K562 (cell line): ENCODE results near the gene MAP1S.

Experiments used
- CC2D1A ChIP-seq: fragments of 450-650 bp; IDR thresholded peaks from 2 replicates; pipeline ENCODE4 v1.6.1; 2017; ENCODE audit warnings: mild to moderate bottlenecking
- CTCF ChIP-seq, 3 experiments: IDR thresholded peaks in 2 of 3; conservative IDR thresholded peaks in 1 of 3; 2 replicates each; pipeline ENCODE4 v1.5.1; 2011 to 2012; ENCODE audit warnings: low read length in 3 of 3, mild to moderate bottlenecking in 3 of 3, control low read depth in 2 of 3, improper control_type of control experiment in 1 of 3, inconsistent platforms in 1 of 3, low read depth in 1 of 3, mixed read lengths in 1 of 3, moderate library complexity in 1 of 3; ENCODE audit not compliant: insufficient read depth in 2 of 3
- E4F1 ChIP-seq: fragments of 250-450 bp; sonication (Bioruptor Pico); IDR thresholded peaks from 2 replicates; pipeline ENCODE4 v1.5.0; 2021; ENCODE audit warnings: mild to moderate bottlenecking, borderline replicate concordance
- EZH2 ChIP-seq: IDR thresholded peaks from 2 replicates; pipeline ENCODE4 v1.6.1; 2012; ENCODE audit warnings: low read depth, mild to moderate bottlenecking, inconsistent platforms, low read length, borderline replicate concordance
- MGA ChIP-seq: fragments of 450-650 bp; IDR thresholded peaks from 2 replicates; pipeline ENCODE4 v1.6.1; 2016; ENCODE audit warnings: mild to moderate bottlenecking, moderate library complexity
- MLX ChIP-seq, 2 experiments: fragments of 450-650 bp in 1 of 2; sonication (generic) in 1 of 2; formaldehyde crosslinking; conservative IDR thresholded peaks; 2 replicates each; pipeline versions ENCODE4 v1.4.0 to v1.8.1; 2020 to 2022; ENCODE audit warnings: mild to moderate bottlenecking in 1 of 2, missing genetic modification reagents in 1 of 2
- MTA3 ChIP-seq: fragments of 450-650 bp; formaldehyde crosslinking; IDR thresholded peaks from 2 replicates; pipeline ENCODE4 v1.6.1; 2017; ENCODE audit warnings: mild to moderate bottlenecking, borderline replicate concordance
- NCOA2 ChIP-seq, 2 experiments: fragments of 450-650 bp; IDR thresholded peaks; 2 replicates each; pipeline ENCODE4 v1.6.1; 2018; ENCODE audit warnings: mild to moderate bottlenecking in 2 of 2, moderate library complexity in 1 of 2; ENCODE audit not compliant: partially characterized antibody in 2 of 2
- NR2C2 ChIP-seq, 2 experiments: fragments of 200-800 bp in 1 of 2; sonication (Bioruptor generic) in 1 of 2; sonication (generic) in 1 of 2; formaldehyde crosslinking in 1 of 2; IDR thresholded peaks; 2 replicates each; pipeline versions ENCODE4 v1.6.1 to v1.8.0; 2016 to 2022; ENCODE audit warnings: mild to moderate bottlenecking in 1 of 2, missing compliant biosample characterization in 1 of 2, missing genetic modification characterization in 1 of 2, missing genetic modification reagents in 1 of 2
- RBM25 ChIP-seq: fragments of 200-400 bp; formaldehyde crosslinking; IDR thresholded peaks from 2 replicates; pipeline ENCODE4 v1.6.1; 2018; ENCODE audit warnings: low read length, low read depth, moderate library complexity; ENCODE audit not compliant: severe bottlenecking
- YY1 ChIP-seq, 3 experiments: IDR thresholded peaks; 2 replicates each; pipeline ENCODE4 v1.6.1; 2011; ENCODE audit warnings: low read length in 2 of 3, mild to moderate bottlenecking in 2 of 3, moderate library complexity in 2 of 3, borderline replicate concordance in 1 of 3, control low read depth in 1 of 3, low read depth in 1 of 3; ENCODE audit not compliant: insufficient read depth in 3 of 3, insufficient replicate concordance in 2 of 3, control insufficient read depth in 1 of 3, insufficient read length in 1 of 3; ENCODE audit errors: extremely low read depth in 1 of 3
- ZNF239 ChIP-seq: fragments of 250-450 bp; sonication (Bioruptor Pico); IDR thresholded peaks from 2 replicates; pipeline ENCODE4 v1.4.0; 2020; ENCODE audit warnings: mild to moderate bottlenecking

- no peak for TF ChIP-seq NR2C2 (CRISPR knock-in tag; IDR thresholded peaks at IDR 0.05)
- TF ChIP-seq NR2C2 (tag; IDR thresholded peaks at IDR 0.05), result no peak
- no peak for TF ChIP-seq MGA
- no peak for TF ChIP-seq E4F1 (CRISPR knock-in tag)
- TF ChIP-seq EZH2, result no peak
- no peak for TF ChIP-seq MLX (CRISPR knock-in tag; conservative IDR thresholded peaks at IDR 0.05)
- TF ChIP-seq ZNF239, result no peak
- TF ChIP-seq MTA3, result no peak
- no peak for TF ChIP-seq YY1 (IDR thresholded peaks at IDR 0.05; ENCODE audit: borderline replicate concordance in 1 of 3, control insufficient read depth in 1 of 3, extremely low read depth in 1 of 3, insufficient read depth in 3 of 3, insufficient read length in 1 of 3, insufficient replicate concordance in 2 of 3, low read depth in 1 of 3, low read length in 2 of 3)
- no peak for TF ChIP-seq CTCF (IDR thresholded peaks at IDR 0.05 in 2 of 3, conservative IDR thresholded peaks at IDR 0.05 in 1 of 3; ENCODE audit: insufficient read depth in 2 of 3, low read depth in 1 of 3, low read length in 3 of 3)
- TF ChIP-seq CC2D1A, result no peak
- no peak for TF ChIP-seq RBM25
- no peak for TF ChIP-seq NCOA2 (IDR thresholded peaks at IDR 0.05; ENCODE audit: partially characterized antibody in 2 of 2)
These were observed 45.9 kb downstream of the MAP1S start for GRCh38 chr19:17765069-17765618.
